GM12874 (cell line): ENCODE results near the gene HOXA3.

ENCODE experiments used
- TF ChIP-seq, protein P1 (sequence below): IDR thresholded peaks from 2 replicates; pipeline ENCODE4 v1.5.1; 2011; ENCODE audit warnings: low read depth, mild to moderate bottlenecking, control low read depth, low read length, moderate library complexity; ENCODE audit not compliant: insufficient read depth

The HOXA3 gene

GRCh38 chr7:27129729-27130539 is 22.4 kb downstream of the HOXA3 start:
- TF ChIP-seq, protein P1, sequence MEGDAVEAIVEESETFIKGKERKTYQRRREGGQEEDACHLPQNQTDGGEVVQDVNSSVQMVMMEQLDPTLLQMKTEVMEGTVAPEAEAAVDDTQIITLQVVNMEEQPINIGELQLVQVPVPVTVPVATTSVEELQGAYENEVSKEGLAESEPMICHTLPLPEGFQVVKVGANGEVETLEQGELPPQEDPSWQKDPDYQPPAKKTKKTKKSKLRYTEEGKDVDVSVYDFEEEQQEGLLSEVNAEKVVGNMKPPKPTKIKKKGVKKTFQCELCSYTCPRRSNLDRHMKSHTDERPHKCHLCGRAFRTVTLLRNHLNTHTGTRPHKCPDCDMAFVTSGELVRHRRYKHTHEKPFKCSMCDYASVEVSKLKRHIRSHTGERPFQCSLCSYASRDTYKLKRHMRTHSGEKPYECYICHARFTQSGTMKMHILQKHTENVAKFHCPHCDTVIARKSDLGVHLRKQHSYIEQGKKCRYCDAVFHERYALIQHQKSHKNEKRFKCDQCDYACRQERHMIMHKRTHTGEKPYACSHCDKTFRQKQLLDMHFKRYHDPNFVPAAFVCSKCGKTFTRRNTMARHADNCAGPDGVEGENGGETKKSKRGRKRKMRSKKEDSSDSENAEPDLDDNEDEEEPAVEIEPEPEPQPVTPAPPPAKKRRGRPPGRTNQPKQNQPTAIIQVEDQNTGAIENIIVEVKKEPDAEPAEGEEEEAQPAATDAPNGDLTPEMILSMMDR, result no peak

GRCh38 chr7:27128776-27129728 is 23.3 kb downstream of the HOXA3 start:
- TF ChIP-seq, protein P1, result no peak

DNA sequence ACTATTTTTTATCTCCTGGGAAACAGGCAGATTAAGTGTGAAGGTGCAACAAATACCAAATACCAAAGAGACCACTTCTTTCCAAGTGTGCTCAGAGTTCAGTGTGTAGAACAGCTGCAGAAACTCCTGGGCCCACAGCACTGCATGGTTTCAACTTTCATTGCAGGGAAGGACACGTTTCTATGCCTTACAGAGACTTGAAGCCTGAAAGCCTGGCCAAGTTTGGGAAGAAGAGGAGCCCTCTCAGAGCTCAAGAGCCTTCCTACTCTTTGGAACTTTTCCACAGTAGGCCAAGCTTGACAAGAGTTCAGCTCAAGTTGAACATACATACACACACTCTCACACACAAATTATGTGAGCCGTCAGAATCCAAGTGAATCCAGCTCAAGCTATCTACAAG is 24.3 kb downstream of the HOXA3 start:
- TF ChIP-seq, protein P1, result no peak

DNA sequence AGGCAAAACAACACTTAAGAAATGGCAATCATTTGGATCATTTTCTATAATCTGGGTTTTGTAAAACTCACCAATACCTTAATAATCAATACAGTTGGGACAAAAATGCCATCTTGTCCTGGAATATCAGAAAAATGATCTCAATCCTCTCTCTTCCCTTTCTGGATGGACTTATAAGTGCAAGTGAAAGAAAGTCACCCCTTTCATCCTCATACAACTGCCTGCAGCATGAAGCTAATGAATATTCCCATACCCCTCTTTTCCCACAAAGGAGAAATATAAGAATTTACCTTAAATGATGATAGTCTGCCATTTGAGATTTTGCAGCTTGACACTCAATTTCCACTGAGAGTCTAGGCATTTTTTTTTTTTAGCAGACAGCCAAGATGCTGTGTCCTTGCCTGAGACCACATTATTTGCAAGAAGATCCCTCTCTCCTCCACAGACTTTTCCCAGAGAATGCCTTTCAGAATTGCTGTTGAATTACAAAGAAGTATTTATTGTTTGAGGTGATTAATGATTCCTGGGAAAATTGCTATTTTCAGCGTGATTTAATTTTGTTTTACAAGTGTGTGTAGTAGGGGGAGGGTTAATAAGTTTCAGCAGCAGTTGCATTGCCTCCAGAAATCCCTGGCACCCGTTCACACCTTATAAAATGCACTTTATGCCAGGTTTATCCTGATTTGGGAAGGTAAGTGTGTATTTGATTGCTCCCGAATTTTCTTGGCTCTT is 25.6 kb downstream of the HOXA3 start:
- TF ChIP-seq, protein P1, result no peak

DNA sequence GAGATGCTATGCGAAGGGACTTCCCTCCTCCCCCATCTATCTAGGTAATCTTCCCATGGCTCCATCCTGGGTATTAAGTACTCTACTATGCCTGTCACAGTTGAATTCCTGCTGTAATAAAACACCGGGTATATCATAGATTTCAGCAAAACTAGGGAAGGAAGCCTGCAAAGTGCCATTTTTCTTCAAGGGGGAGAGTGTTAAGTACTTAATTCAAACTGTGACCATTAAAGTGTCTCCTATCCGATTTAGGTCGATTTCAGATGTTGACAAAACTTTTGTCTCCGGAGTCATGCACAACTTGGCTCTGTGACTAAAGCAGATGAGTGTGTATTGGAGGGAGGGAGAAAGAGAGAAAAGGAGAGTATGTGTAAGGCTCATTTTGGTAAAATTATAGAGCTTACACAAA is 26.4 kb downstream of the HOXA3 start:
- TF ChIP-seq, protein P1, result no peak

- TF ChIP-seq, protein P1, result no peak
These were observed 27.3 kb downstream of the HOXA3 start for GRCh38 chr7:27124902-27125689.
